Left lung (tissue), 10 donors: ENCODE measurements around the gene PMS1. TPM values are rescaled to one million over a fixed set of nuclear protein-coding genes. Genes with fewer than 3 reads are reported as not detected.

Experiments used
- ATAC-seq: fragments of 200-7000 bp; cut with Tn5 transposase; one replicate; pipeline ENCODE4 v1.9.1; 2020; ENCODE audit warnings: moderate library complexity
- DNase-seq, 4 donors: peaks; one replicate each; pipeline ENCODE4 v3.0.0-alpha.2; 2013 to 2020
- H3K27ac ChIP-seq, 2 donors: fragments of 200-600 bp; sonication (generic) in 1 of 2; one replicate each; pipeline versions ENCODE4 v1.5.0 to v1.8.0; 2020 to 2021
- H3K27me3 ChIP-seq, 2 donors: fragments of 200-600 bp; sonication (generic) in 1 of 2; one replicate each; pipeline versions ENCODE4 v1.5.0 to v1.8.0; 2020 to 2021
- H3K36me3 ChIP-seq, 2 donors: fragments of 200-600 bp; sonication (generic) in 1 of 2; one replicate each; pipeline versions ENCODE4 v1.5.0 to v1.8.0; 2020 to 2021
- H3K4me1 ChIP-seq, 2 donors: fragments of 200-600 bp; one replicate each; pipeline ENCODE4 v1.8.0; 2021
- H3K4me3 ChIP-seq, 2 donors: fragments of 200-600 bp; sonication (generic) in 1 of 2; one replicate each; pipeline versions ENCODE4 v1.5.0 to v1.8.0; 2020 to 2021; ENCODE audit warnings: mild to moderate bottlenecking in 1 of 2
- H3K9me3 ChIP-seq, 2 donors: fragments of 200-600 bp; sonication (generic) in 1 of 2; one replicate each; pipeline versions ENCODE4 v1.5.0 to v1.8.0; 2020 to 2021
- CTCF ChIP-seq, 2 donors: fragments of 200-600 bp; sonication (generic) in 1 of 2; IDR thresholded peaks; one replicate each; pipeline versions ENCODE4 v1.5.0 to v1.8.0; 2021; ENCODE audit warnings: antibody characterized with exemption in 2 of 2
- intact Hi-C, 2 donors: fragments of 100-400 bp; cut with DNase I; formaldehyde crosslinking; loops; one replicate each; pipeline versions ENCODE4 v1.11.2 to v1.14.2; 2022
- polyA plus RNA-seq, 6 donors: library from polyadenylated mRNA; unstranded; fragments of 120-200 nt; gene quantifications; one replicate each; pipeline ENCODE4 v1.2.1, GENCODE V29; 2013; ENCODE audit not compliant: insufficient read length in 6 of 6
- total RNA-seq, 2 donors: library from RNA; stranded (reverse); fragmentation: NEBNext Ultra II Directional; extraction: Animal tissue kit (Norgen Biotek cat#: 25700); gene quantifications; one replicate each; pipeline ENCODE4 v1.2.1, GENCODE V29; 2021
- donor health status: DM: no; HTN: yes; CAD: no.
- donor health status: DM: no; HTN: no; CAD: no.

The PMS1 gene
- total and polyA plus RNA-seq, 8 donors: 25.4 to 51.6 (median 45.1) TPM

- Histone ChIP-seq H3K27me3 (no peaks in the 10 kb centered on the region), H3K4me1 (no peaks in the 10 kb centered on the region), H3K36me3 (peaks cover 0 to 55% of the 10 kb centered on the region in 2 donors), H3K4me3 (no peak overlapping the region), H3K27ac (no peak overlapping the region), H3K9me3 (no peaks in the 10 kb centered on the region)
- DNase-seq (no peak), ATAC-seq (no peak)
- TF ChIP-seq CTCF (IDR thresholded peaks at IDR 0.05): no peak
- intact Hi-C loops: no loop called here
Observed at GRCh38 chr2:189849550-189849949, 65.3 kb downstream of the PMS1 start.

DNA sequence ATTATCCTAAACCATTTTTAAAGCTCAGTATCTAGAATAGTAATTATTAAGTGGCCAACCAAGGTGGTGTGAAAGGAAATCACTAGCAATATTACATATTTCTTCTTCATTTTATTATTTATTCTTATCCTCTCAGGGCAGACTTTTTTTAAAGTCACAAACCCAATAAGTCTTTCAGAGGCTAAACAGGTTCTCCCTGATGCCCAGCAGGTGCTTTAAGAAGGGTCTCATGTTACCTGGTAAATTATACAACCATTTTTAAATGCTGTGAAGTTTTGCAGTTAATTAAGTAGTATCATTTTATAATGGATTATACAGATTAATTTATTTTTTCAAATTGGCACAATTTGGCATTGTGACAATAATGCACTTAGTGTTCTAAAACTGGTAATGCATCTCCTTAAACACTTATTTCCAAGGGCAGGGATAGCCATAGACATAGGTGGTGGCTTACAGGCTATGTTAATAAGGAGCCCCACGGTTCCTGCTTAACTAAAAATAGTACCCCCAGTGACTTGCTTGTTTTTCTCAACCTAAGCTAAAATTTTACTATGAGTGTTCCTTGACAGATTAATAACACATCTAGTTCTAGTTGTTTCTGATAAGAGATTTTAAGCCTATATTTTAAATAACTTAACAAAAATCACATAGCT lies 67.0 kb downstream of the PMS1 start:
- no peak overlapping the region for H3K4me3 ChIP-seq
- no peak for TF ChIP-seq CTCF (IDR thresholded peaks at IDR 0.05)
- no peaks in the 10 kb centered on the region for H3K4me1 ChIP-seq
- no peak for DNase-seq
- no peak for ATAC-seq
- H3K27ac ChIP-seq: no peak overlapping the region
- H3K36me3 ChIP-seq: peaks cover 0 to 42% of the 10 kb centered on the region in 2 donors
- intact Hi-C loops: no loop called here
- H3K9me3 ChIP-seq: no peaks in the 10 kb centered on the region
- H3K27me3 ChIP-seq: no peaks in the 10 kb centered on the region

DNA sequence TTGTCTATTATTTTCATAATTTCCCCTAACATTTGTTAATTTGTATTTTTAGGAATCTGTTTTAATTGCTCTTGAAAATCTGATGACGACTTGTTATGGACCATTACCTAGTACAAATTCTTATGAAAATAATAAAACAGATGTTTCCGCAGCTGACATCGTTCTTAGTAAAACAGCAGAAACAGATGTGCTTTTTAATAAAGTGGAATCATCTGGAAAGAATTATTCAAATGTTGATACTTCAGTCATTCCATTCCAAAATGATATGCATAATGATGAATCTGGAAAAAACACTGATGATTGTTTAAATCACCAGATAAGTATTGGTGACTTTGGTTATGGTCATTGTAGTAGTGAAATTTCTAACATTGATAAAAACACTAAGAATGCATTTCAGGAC lies 69.9 kb downstream of the PMS1 start:
- intact Hi-C loops: no loop called here
- ATAC-seq (no peak), DNase-seq (no peak)
- H3K36me3 ChIP-seq: peaks cover 0 to 37% of the 10 kb centered on the region in 2 donors
- H3K4me1 ChIP-seq: no peaks in the 10 kb centered on the region
- no peaks in the 10 kb centered on the region for H3K27me3 ChIP-seq
- no peak for TF ChIP-seq CTCF (IDR thresholded peaks at IDR 0.05)
- no peaks in the 10 kb centered on the region for H3K9me3 ChIP-seq
- H3K4me3 ChIP-seq: no peak overlapping the region
- no peak overlapping the region for H3K27ac ChIP-seq

DNA sequence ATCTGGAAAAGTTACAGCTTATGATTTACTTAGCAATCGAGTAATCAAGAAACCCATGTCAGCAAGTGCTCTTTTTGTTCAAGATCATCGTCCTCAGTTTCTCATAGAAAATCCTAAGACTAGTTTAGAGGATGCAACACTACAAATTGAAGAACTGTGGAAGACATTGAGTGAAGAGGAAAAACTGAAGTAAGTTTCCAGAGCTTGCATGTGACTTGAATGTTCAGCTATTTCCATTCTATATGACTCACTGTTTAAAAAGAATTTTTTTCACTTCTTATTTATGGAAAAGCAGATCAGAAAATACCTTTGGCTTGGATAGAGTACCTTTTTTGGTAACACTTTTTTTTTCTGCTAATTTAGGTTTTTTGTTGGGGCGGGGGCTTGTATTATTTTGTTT lies 70.7 kb downstream of the PMS1 start:
- Histone ChIP-seq H3K4me3 (no peak overlapping the region), H3K9me3 (no peaks in the 10 kb centered on the region), H3K4me1 (no peaks in the 10 kb centered on the region), H3K27ac (no peak overlapping the region), H3K36me3 (peaks cover 0 to 29% of the 10 kb centered on the region in 2 donors), H3K27me3 (no peaks in the 10 kb centered on the region)
- intact Hi-C loops: no loop called here
- DNase-seq: no peak
- no peak for ATAC-seq
- no peak for TF ChIP-seq CTCF (IDR thresholded peaks at IDR 0.05)

- Histone ChIP-seq H3K9me3 (no peaks in the 10 kb centered on the region), H3K4me1 (no peaks in the 10 kb centered on the region), H3K27me3 (no peaks in the 10 kb centered on the region), H3K27ac (no peak overlapping the region), H3K36me3 (peaks cover 0 to 24% of the 10 kb centered on the region in 2 donors), H3K4me3 (no peak overlapping the region)
- no peak for ATAC-seq
- no peak for TF ChIP-seq CTCF (IDR thresholded peaks at IDR 0.05)
- DNase-seq: no peak
- intact Hi-C loops: no loop called here
Observed at GRCh38 chr2:189858291-189858690, 74.0 kb downstream of the PMS1 start.
